Endothelial cell of umbilical vein (primary cell): ENCODE data around the gene DNMT3L.
"Not testable (repeated sequence)": the region's sequence is repeated elsewhere in the genome, so short reads cannot be mapped to it uniquely, and the experiment has no call there.

Source experiments
- CTCF ChIP-seq, 2 donors: IDR thresholded peaks; 1 replicate in 1 of 2; 2 replicates in 1 of 2; pipeline ENCODE4 v1.5.1; 2011; ENCODE audit warnings: low read length in 2 of 2, mild to moderate bottlenecking in 2 of 2, moderate library complexity in 2 of 2, control low read depth in 1 of 2, inconsistent platforms in 1 of 2, low read depth in 1 of 2; ENCODE audit not compliant: insufficient read depth in 1 of 2; ENCODE audit errors: extremely low read depth in 1 of 2
- EZH2 ChIP-seq: IDR thresholded peaks from 2 replicates; pipeline ENCODE4 v1.6.1; 2012; ENCODE audit warnings: borderline replicate concordance, low read depth, mild to moderate bottlenecking, moderate library complexity, low read length, inconsistent platforms; ENCODE audit not compliant: severe bottlenecking
- JUN ChIP-seq: IDR thresholded peaks from 2 replicates; pipeline ENCODE4 v1.6.1; 2011; ENCODE audit warnings: borderline replicate concordance, low read depth; ENCODE audit not compliant: insufficient read length, insufficient read depth
- POLR2AphosphoS5 ChIP-seq: IDR thresholded peaks from 2 replicates; pipeline ENCODE4 v1.6.1; 2012; ENCODE audit warnings: low read depth, mild to moderate bottlenecking, control low read depth, low read length, moderate library complexity; ENCODE audit not compliant: insufficient read depth

- TF ChIP-seq POLR2AphosphoS5; CTCF (IDR thresholded peaks at IDR 0.05; ENCODE audit: extremely low read depth in 1 of 2, insufficient read depth in 1 of 2, low read depth in 1 of 2, low read length in 2 of 2); EZH2; JUN: not testable (repeated sequence)
Observed at GRCh38 chr21:44218461-44218860, 43.2 kb downstream of the DNMT3L start.
